RPMI7951 (cell line): ENCODE data around the gene PLCG2. TPM values are rescaled to one million over a fixed set of nuclear protein-coding genes. Genes with fewer than 3 reads are reported as not detected.
"Not testable (repeated sequence)": the region's sequence is repeated elsewhere in the genome, so short reads cannot be mapped to it uniquely, and the experiment has no call there.

Experiments
- DNase-seq: peaks from one replicate; pipeline ENCODE4 v3.0.0-alpha.2; 2012; ENCODE audit warnings: low read depth
- total RNA-seq: library from RNA; depleted of rRNA; stranded (reverse); fragments of >200 nt; shearing (Covaris generic); gene quantifications from 2 replicates; pipeline ENCODE4 v1.2.3, GENCODE V29; 2014

The PLCG2 gene
- total RNA-seq, 1 experiment from 2014 or later = 0.36 TPM

- no peak for DNase-seq
These were observed 11.2 kb downstream of the PLCG2 start for GRCh38 chr16:81790277-81790676.

- DNase-seq = no peak
These were observed 11.8 kb downstream of the PLCG2 start for GRCh38 chr16:81790830-81791435.

- no peak for DNase-seq
These were observed 13.7 kb downstream of the PLCG2 start for GRCh38 chr16:81792828-81793227.

- DNase-seq = no peak
These were observed 16.1 kb downstream of the PLCG2 start for GRCh38 chr16:81795193-81795592.

GRCh38 chr16:81796035-81796434 is 16.9 kb downstream of the PLCG2 start:
- no peak for DNase-seq

- DNase-seq = no peak
These were observed 17.7 kb downstream of the PLCG2 start for GRCh38 chr16:81796583-81797346.

- no peak for DNase-seq
These were observed 18.4 kb downstream of the PLCG2 start for GRCh38 chr16:81797443-81797842.

- no peak for DNase-seq
These were observed 19.4 kb downstream of the PLCG2 start for GRCh38 chr16:81798311-81799137.

GRCh38 chr16:81799138-81799504 is 20.0 kb downstream of the PLCG2 start:
- DNase-seq = no peak

GRCh38 chr16:81801724-81802123 is 22.6 kb downstream of the PLCG2 start:
- DNase-seq = not testable (repeated sequence)

GRCh38 chr16:81803332-81803731 is 24.2 kb downstream of the PLCG2 start:
- no peak for DNase-seq

GRCh38 chr16:81804134-81804610 is 25.1 kb downstream of the PLCG2 start:
- no peak for DNase-seq

GRCh38 chr16:81806696-81807095 is 27.6 kb downstream of the PLCG2 start:
- no peak for DNase-seq

GRCh38 chr16:81807767-81808358 is 28.8 kb downstream of the PLCG2 start:
- DNase-seq = no peak

- DNase-seq = no peak
These were observed 29.9 kb downstream of the PLCG2 start for GRCh38 chr16:81808933-81809480.

GRCh38 chr16:81809567-81809966 is 30.5 kb downstream of the PLCG2 start:
- DNase-seq = no peak

- DNase-seq = no peak
These were observed 31.3 kb downstream of the PLCG2 start for GRCh38 chr16:81810361-81810760.

- no peak for DNase-seq
These were observed 31.9 kb downstream of the PLCG2 start for GRCh38 chr16:81810894-81811538.

- DNase-seq = no peak
These were observed 34.6 kb downstream of the PLCG2 start for GRCh38 chr16:81813648-81814047.

- no peak for DNase-seq
These were observed 35.8 kb downstream of the PLCG2 start for GRCh38 chr16:81814751-81815428.

GRCh38 chr16:81815429-81815766 is 36.3 kb downstream of the PLCG2 start:
- no peak for DNase-seq
